HepG2 (cell line): Measurements from ENCODE around the gene DDC. TPM values are rescaled to one million over a fixed set of nuclear protein-coding genes. Genes with fewer than 3 reads are reported as not detected.

Experiments
- ATAC-seq: fragments of 200-7000 bp; cut with Tn5 transposase; 3 replicates; pipeline ENCODE4 v1.9.1; 2020; ENCODE audit warnings: mild to moderate bottlenecking, moderate library complexity
- BruUV-seq: library from RNA; stranded (reverse); fragments of 400-500 nt; replicated peaks from 2 replicates; lab custom pipeline; 2021; lab: Mats Ljungman, UMichigan
- CTCF ChIA-PET: fragments of 300-600 bp; formaldehyde crosslinking; extraction: SDS; loops from one replicate; lab custom pipeline; 2021; ENCODE audit warnings: low total read pairs, inconsistent platforms, low intra/inter-chr PET ratio; lab: Yijun Ruan, JAX
- POLR2A ChIA-PET: fragments of 350-600 bp; sonication (Branson Sonifier 250); formaldehyde crosslinking; loops from one replicate; lab custom pipeline; 2020; ENCODE audit warnings: antibody characterized with exemption, inconsistent platforms; lab: Yijun Ruan, JAX
- DNase-seq: peaks from one replicate; pipeline ENCODE4 v3.0.0-alpha.2; 2015; ENCODE audit warnings: low spot score
- FAIRE-seq: peaks from 3 replicates; lab custom pipeline; 2011; peaks lifted over from hg19 to GRCh38; lab: Jason Lieb, UNC
- H2AFZ ChIP-seq: one replicate; pipeline ENCODE4 v1.6.1; 2011; ENCODE audit warnings: low read length, inconsistent platforms
- H3K27ac ChIP-seq: fragments of 300-600 bp; 3 replicates; pipeline ENCODE4 v1.8.0; 2011; ENCODE audit warnings: mixed run types, mild to moderate bottlenecking, mixed read lengths, low read length, inconsistent platforms; ENCODE audit not compliant: insufficient read depth; ENCODE audit errors: extremely low read length
- H3K27me3 ChIP-seq, 2 experiments: fragments of 200-600 bp in 1 of 2; 2 replicates in 1 of 2; 3 replicates in 1 of 2; pipeline versions ENCODE4 v1.6.0 to v1.8.0; 2011; ENCODE audit warnings: low read length in 2 of 2, mild to moderate bottlenecking in 2 of 2, moderate library complexity in 2 of 2, inconsistent platforms in 1 of 2; ENCODE audit not compliant: insufficient read depth in 2 of 2, control insufficient read depth in 1 of 2
- H3K36me3 ChIP-seq, 2 experiments: fragments of 200-600 bp in 1 of 2; replicated peaks in 1 of 2; 2 replicates in 1 of 2; 3 replicates in 1 of 2; pipeline versions ENCODE4 v1.5.1 to v1.8.0; 2011; ENCODE audit warnings: low read length in 2 of 2, inconsistent platforms in 1 of 2; ENCODE audit not compliant: insufficient read depth in 2 of 2, control insufficient read depth in 1 of 2
- H3K4me1 ChIP-seq: 2 replicates; pipeline ENCODE4 v1.5.1; 2012; ENCODE audit warnings: low read length, inconsistent platforms; ENCODE audit not compliant: insufficient read depth
- H3K4me2 ChIP-seq: 2 replicates; pipeline ENCODE4 v1.6.0; 2011; ENCODE audit warnings: low read depth, low read length, inconsistent platforms
- H3K4me3 ChIP-seq, 3 experiments: fragments of 200-600 bp in 1 of 3; sonication (generic), shearing (Covaris generic) in 1 of 3; replicated peaks in 1 of 3; 2 replicates each; pipeline ENCODE4 v1.5.1; 2011 to 2016; ENCODE audit warnings: low read length in 3 of 3, inconsistent platforms in 2 of 3, low read depth in 2 of 3, mild to moderate bottlenecking in 2 of 3, control low read depth in 1 of 3, mixed read lengths in 1 of 3; ENCODE audit not compliant: insufficient read depth in 1 of 3
- H3K79me2 ChIP-seq: one replicate; pipeline ENCODE4 v1.6.1; 2011; ENCODE audit warnings: low read length, inconsistent platforms; ENCODE audit not compliant: insufficient read depth
- H3K9ac ChIP-seq: 2 replicates; pipeline ENCODE4 v1.6.0; 2011; ENCODE audit warnings: mild to moderate bottlenecking, low read depth, low read length, inconsistent platforms; ENCODE audit not compliant: insufficient read depth
- H3K9me3 ChIP-seq: 2 replicates; pipeline ENCODE4 v1.5.1; 2012; ENCODE audit warnings: mild to moderate bottlenecking, low read length
- H4K20me1 ChIP-seq: 2 replicates; pipeline ENCODE4 v1.6.0; 2011; ENCODE audit warnings: inconsistent platforms, mild to moderate bottlenecking, low read length, moderate library complexity; ENCODE audit not compliant: insufficient read depth
- ARID5B ChIP-seq: IDR thresholded peaks from 2 replicates; pipeline ENCODE4 v1.4.0; 2020; ENCODE audit warnings: mild to moderate bottlenecking, missing genetic modification reagents
- ATF7 ChIP-seq, 2 experiments: fragments of 450-650 bp in 1 of 2; sonication (generic) in 1 of 2; formaldehyde crosslinking in 1 of 2; IDR thresholded peaks; 2 replicates each; pipeline versions ENCODE4 v1.4.0 to v1.6.1; 2016 to 2020; ENCODE audit warnings: antibody characterized with exemption in 1 of 2, mild to moderate bottlenecking in 1 of 2, missing genetic modification reagents in 1 of 2
- FLYWCH1 ChIP-seq: sonication (generic); formaldehyde crosslinking; IDR thresholded peaks from 2 replicates; pipeline ENCODE4 v1.8.1; 2023; ENCODE audit warnings: mild to moderate bottlenecking, missing genetic modification reagents
- KAT8 ChIP-seq: IDR thresholded peaks from 2 replicates; pipeline ENCODE4 v1.6.1; 2016; ENCODE audit warnings: missing genetic modification reagents, missing compliant biosample characterization
- MTF1 ChIP-seq: sonication (generic); formaldehyde crosslinking; IDR thresholded peaks from 2 replicates; pipeline ENCODE4 v1.5.0; 2020; ENCODE audit warnings: missing genetic modification reagents
- NFYC ChIP-seq: IDR thresholded peaks from 2 replicates; pipeline ENCODE4 v1.6.1; 2016; ENCODE audit warnings: missing genetic modification reagents, missing compliant biosample characterization
- PAXIP1 ChIP-seq: sonication (generic); formaldehyde crosslinking; conservative IDR thresholded peaks from 2 replicates; pipeline ENCODE4 v1.4.0; 2020; ENCODE audit warnings: mild to moderate bottlenecking, missing genetic modification reagents, moderate library complexity
- SSRP1 ChIP-seq: IDR thresholded peaks from 2 replicates; pipeline ENCODE4 v1.6.1; 2016; ENCODE audit warnings: control low read depth
- ZFYVE20 ChIP-seq: sonication (generic); formaldehyde crosslinking; IDR thresholded peaks from 2 replicates; pipeline ENCODE4 v1.8.0; 2023; ENCODE audit warnings: low read depth, mild to moderate bottlenecking, moderate library complexity, missing genetic modification reagents, borderline replicate concordance
- ZNF12 ChIP-seq: sonication (generic); formaldehyde crosslinking; IDR thresholded peaks from 2 replicates; pipeline ENCODE4 v1.5.0; 2020; ENCODE audit warnings: missing genetic modification reagents
- ZNF18 ChIP-seq: sonication (generic); formaldehyde crosslinking; IDR thresholded peaks from 2 replicates; pipeline ENCODE4 v1.8.0; 2022; ENCODE audit warnings: mild to moderate bottlenecking, missing genetic modification reagents; ENCODE audit not compliant: insufficient replicate concordance
- ZNF234 ChIP-seq: sonication (generic); formaldehyde crosslinking; conservative IDR thresholded peaks from 2 replicates; pipeline ENCODE4 v1.5.1; 2020; ENCODE audit warnings: mild to moderate bottlenecking, missing genetic modification reagents
- ZNF235 ChIP-seq: sonication (generic); formaldehyde crosslinking; IDR thresholded peaks from 2 replicates; pipeline ENCODE4 v1.8.1; 2023; ENCODE audit warnings: mild to moderate bottlenecking, missing genetic modification reagents, borderline replicate concordance
- ZNF530 ChIP-seq: sonication (generic); formaldehyde crosslinking; IDR thresholded peaks from 2 replicates; pipeline ENCODE4 v1.5.0; 2020; ENCODE audit warnings: low read depth, mild to moderate bottlenecking, missing genetic modification reagents
- ZNF543 ChIP-seq: sonication (generic); formaldehyde crosslinking; IDR thresholded peaks from 2 replicates; pipeline ENCODE4 v1.4.0; 2020; ENCODE audit warnings: mild to moderate bottlenecking, missing genetic modification reagents
- WGBS: methylation state at CpG from one replicate; pipeline ENCODE4 v1.1.6; 2017; ENCODE audit warnings: low lambda C conversion rate; 5-methylcytosine and 5-hydroxymethylcytosine counted together
- in situ Hi-C: cut with HindIII; loops from 2 replicates; pipeline ENCODE4 v1.10.0; 2017; ENCODE audit warnings: low pct_unique_long_range_greater_than_20kb; ENCODE audit not compliant: extremely low pct_ligation_motif_present
- intact Hi-C: fragments of 100-400 bp; cut with micrococcal nuclease; formaldehyde crosslinking; loops from one replicate; pipeline ENCODE4 v1.10.0; 2022; ENCODE audit not compliant: unreplicated experiment
- polyA plus RNA-seq, 8 experiments: library from polyadenylated mRNA; depleted of rRNA in 3 of 8; stranded (reverse) in 7 of 8; unstranded in 1 of 8; fragments of >200 nt; fragmentation: Illumina TruSeq in 4 of 8; extraction: Trizol in 4 of 8; gene quantifications; 2 replicates each; pipeline versions ENCODE4 v1.2.1 to v1.2.3, GENCODE V29; 2011 to 2016; ENCODE audit warnings: low read depth in 4 of 8, missing spikeins in 1 of 8, mixed read lengths in 1 of 8; ENCODE audit not compliant: insufficient read depth in 1 of 8
- total RNA-seq, 5 experiments: library from RNA; depleted of rRNA; stranded (reverse); fragments of >200 nt; fragmentation: Illumina TruSeq; extraction: Trizol; gene quantifications; 2 replicates each; pipeline ENCODE4 v1.2.3, GENCODE V29; 2016; ENCODE audit warnings: low read depth in 1 of 5

DDC gene
- total and polyA plus RNA-seq, 2 of the 13 experiments (the other 11 are each of a cell fraction or from before 2014, with no cell fraction given) = 11.7 to 93.3 TPM

DNA sequence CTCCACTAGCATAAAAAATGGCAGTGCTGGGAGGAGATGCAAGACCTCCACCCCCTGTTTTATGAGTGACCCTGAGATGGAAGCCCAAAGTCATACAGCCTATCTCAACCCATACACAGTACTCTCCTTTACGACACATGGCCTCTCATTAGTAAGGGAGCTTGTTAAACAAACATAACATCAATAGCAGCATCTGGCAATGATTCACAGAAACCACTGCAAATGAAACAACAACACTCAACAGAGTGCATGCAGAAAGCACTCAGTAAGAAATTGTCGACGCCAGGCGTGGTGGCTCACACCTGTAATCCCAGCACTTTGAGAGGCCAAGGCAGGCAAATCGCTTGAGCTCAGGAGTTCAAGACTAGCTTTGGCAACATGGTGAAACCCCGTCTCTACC is 87.6 kb downstream of the DDC start:
- no peak overlapping the region for H3K9ac ChIP-seq
- intact Hi-C loops (no loop called here), in situ Hi-C loops (no loop called here)
- WGBS = 87% methylated on average over 6 of the region's 6 CpGs
- ATAC-seq (peak; percentile 86), DNase-seq (peak; percentile 51), FAIRE-seq (no peak)
- H3K4me2 ChIP-seq = no peak overlapping the region
- ChIA-PET POLR2A (no interaction called here), CTCF (no interaction called here)
- H3K79me2 ChIP-seq = no peaks in the 10 kb centered on the region
- peaks cover 9% of the 10 kb centered on the region; the same call in 1 of the 2 replicates for H3K4me1 ChIP-seq
- no peak overlapping the region for H3K27ac ChIP-seq
- H2AFZ ChIP-seq = no peak overlapping the region
- peaks cover 7 to 9% of the 10 kb centered on the region in 2 experiments; a peak in 3 of 5 replicates for H3K36me3 ChIP-seq
- no TSS peak for BruUV-seq
- H4K20me1 ChIP-seq = no peaks in the 10 kb centered on the region
- H3K27me3 ChIP-seq = no peaks in the 10 kb centered on the region
- no peak overlapping the region for H3K4me3 ChIP-seq
- no peaks in the 10 kb centered on the region for H3K9me3 ChIP-seq
- TF ChIP-seq ARID5B (CRISPR knock-in tag) (0 out of 2 replicates have a peak, but pooled peaks have one; percentile 30), FLYWCH1 (no peak), ZNF12 (CRISPR knock-in tag) (peak; percentile 54; the same call in 1 of the 2 replicates), ATF7 (IDR thresholded peaks at IDR 0.05) (no peak), ATF7 (CRISPR knock-in tag; IDR thresholded peaks at IDR 0.05) (no peak), ZNF530 (CRISPR knock-in tag) (no peak), SSRP1 (CRISPR knock-in tag) (no peak), ZFYVE20 (CRISPR knock-in tag) (no peak), MTF1 (CRISPR knock-in tag) (no peak), PAXIP1 (CRISPR knock-in tag) (0 out of 2 replicates have a peak, but pooled peaks have one; percentile 26), ZNF543 (CRISPR knock-in tag) (no peak), ZNF234 (CRISPR knock-in tag) (no peak), ZNF18 (CRISPR knock-in tag) (no peak), NFYC (no peak), KAT8 (CRISPR knock-in tag) (no peak), ZNF235 (CRISPR knock-in tag) (no peak)
